ENCODE data around the gene CPA1. TPM values are rescaled to one million over a fixed set of nuclear protein-coding genes. Genes with fewer than 3 reads are reported as not detected.

Gene CPA1
- total RNA-seq, 1 experiment from 2014 or later, result not detected

- Histone ChIP-seq H3K79me2 (ENCODE audit: insufficient read depth, low read length) (no peaks in the 10 kb centered on the region), H3K4me2 (ENCODE audit: insufficient read depth, insufficient read length, low read length) (no peak overlapping the region), H3K18ac (ENCODE audit: insufficient read length, low read depth, low read length) (no peak overlapping the region), H3K14ac (ENCODE audit: insufficient read depth, low read length) (no peak overlapping the region), H3K4ac (ENCODE audit: low read depth, low read length) (no peak overlapping the region), H2BK5ac (ENCODE audit: insufficient read length, low read length) (no peak overlapping the region), H2BK20ac (ENCODE audit: low read depth, low read length, poor library complexity, severe bottlenecking) (no peak overlapping the region), H3K9ac (ENCODE audit: extremely low read depth, insufficient read length, low read length) (no peak overlapping the region), H3K23ac (ENCODE audit: insufficient read length, low read depth, low read length) (no peak overlapping the region), H2AFZ (ENCODE audit: low read length) (no peak overlapping the region), H2BK15ac (ENCODE audit: low read depth, low read length) (no peak overlapping the region), H3T11ph (ENCODE audit: low read length) (no peak overlapping the region), H3K9me3 (ENCODE audit: control insufficient read depth, low read depth, low read length) (no peaks in the 10 kb centered on the region), H3K4me1 (ENCODE audit: insufficient read depth, low read length) (no peaks in the 10 kb centered on the region; the same call in 1 of the 2 replicates), H4K91ac (ENCODE audit: insufficient read length, low read depth, low read length) (no peak overlapping the region), H2AK5ac (ENCODE audit: insufficient read length, low read length) (no peak overlapping the region), H2BK120ac (ENCODE audit: low read depth, low read length, poor library complexity, severe bottlenecking) (no peak overlapping the region), H4K5ac (ENCODE audit: insufficient read length, low read depth, low read length) (no peak overlapping the region), H3K23me2 (ENCODE audit: insufficient read length, low read depth, low read length, poor library complexity, severe bottlenecking) (no peaks in the 10 kb centered on the region), H3K79me1 (ENCODE audit: insufficient read depth, low read depth, low read length, poor library complexity, severe bottlenecking) (no peaks in the 10 kb centered on the region), H4K20me1 (ENCODE audit: control insufficient read depth, insufficient read depth, insufficient read length) (no peaks in the 10 kb centered on the region), H3K56ac (ENCODE audit: insufficient read length, low read depth, low read length) (no peak overlapping the region), H3K27ac (ENCODE audit: insufficient read length, low read depth, low read length) (no peak overlapping the region), H2BK12ac (ENCODE audit: insufficient read length, low read depth, low read length) (no peak overlapping the region), H3K27me3 (ENCODE audit: insufficient read depth, low read length) (no peaks in the 10 kb centered on the region), H4K8ac (replicated peaks; ENCODE audit: insufficient read length, low read depth, low read length) (no peak overlapping the region)
- Mint-ChIP-seq H3K27ac (no peak overlapping the region), H3K9me3 (peaks cover 3 to 4% of the 10 kb centered on the region in 2 experiments; a peak in 3 of 5 replicates), H3K4me1 (peaks cover 30 to 33% of the 10 kb centered on the region in 2 experiments), H3K27me3 (ENCODE audit: low read depth) (no peaks in the 10 kb centered on the region), H3K4me3 (no peak overlapping the region), H3K36me3 (ENCODE audit: insufficient read depth in 1 of 3, low read depth in 3 of 3) (peaks cover 0 to 1% (median 0%) of the 10 kb centered on the region in 3 experiments; a peak in 3 of 7 replicates)
- DNase-seq, result no peak
- no peak for TF ChIP-seq CTCF (conservative IDR thresholded peaks at IDR 0.05)
- WGBS (ENCODE audit: extremely low coverage, insufficient read length, low lambda C conversion rate), result no CpG with 5 or more reads among the region's 10 CpGs
Measured at GRCh38 chr7:130369110-130369711, 11.1 kb upstream of the CPA1 start.
